Ecto neural progenitor cell (in vitro differentiated cells): ENCODE data around the gene CPD.
"Not testable (repeated sequence)": the region's sequence is repeated elsewhere in the genome, so short reads cannot be mapped to it uniquely, and the experiment has no call there.

Experiments used
- DNase-seq: peaks from one replicate; pipeline ENCODE4 v3.0.0-alpha.2; 2018; ENCODE audit warnings: low spot score

The CPD gene

DNA sequence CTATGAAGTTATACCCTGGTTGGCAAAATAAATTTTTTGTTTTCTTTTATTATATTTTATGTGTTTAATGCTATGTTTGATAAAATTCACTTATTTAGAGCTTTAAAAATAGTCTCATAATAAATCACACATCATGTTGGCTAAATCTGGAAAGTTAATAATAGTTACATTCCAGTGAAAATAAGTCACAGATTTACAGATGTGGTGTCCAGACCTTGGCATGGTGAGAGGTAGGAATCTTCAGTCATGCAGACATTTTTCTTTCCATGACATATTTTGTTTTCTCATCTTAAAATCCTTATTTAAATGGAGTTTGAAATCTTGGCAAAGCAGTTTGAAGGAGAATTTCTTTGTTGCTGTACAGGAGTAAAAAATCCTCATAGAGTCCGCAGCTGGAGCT lies 50.4 kb downstream of the CPD start:
- no peak for DNase-seq

GRCh38 chr17:30433514-30433913 lies 54.8 kb downstream of the CPD start:
- DNase-seq = no peak

- no peak for DNase-seq
Observed at GRCh38 chr17:30436729-30437128, 58.0 kb downstream of the CPD start.

- DNase-seq = no peak
Observed at GRCh38 chr17:30443721-30444120, 65.0 kb downstream of the CPD start.

GRCh38 chr17:30446640-30447039 lies 67.9 kb downstream of the CPD start:
- not testable (repeated sequence) for DNase-seq

DNA sequence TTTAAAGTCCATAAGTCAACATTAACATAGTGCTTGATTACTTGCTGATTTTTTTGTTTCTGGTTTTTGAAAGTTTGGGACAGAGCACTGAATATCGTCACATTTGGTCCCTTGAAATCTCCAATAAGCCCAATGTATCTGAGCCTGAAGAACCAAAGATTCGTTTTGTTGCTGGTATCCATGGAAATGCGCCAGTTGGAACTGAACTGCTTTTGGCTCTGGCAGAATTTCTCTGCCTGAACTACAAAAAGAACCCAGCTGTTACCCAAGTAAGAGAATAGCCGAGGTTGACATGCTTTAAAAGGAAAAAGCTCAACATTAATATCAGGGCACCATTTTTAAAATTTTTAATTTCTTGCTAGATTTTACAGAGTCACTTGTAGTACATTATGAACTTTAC lies 70.8 kb downstream of the CPD start:
- no peak for DNase-seq

DNA sequence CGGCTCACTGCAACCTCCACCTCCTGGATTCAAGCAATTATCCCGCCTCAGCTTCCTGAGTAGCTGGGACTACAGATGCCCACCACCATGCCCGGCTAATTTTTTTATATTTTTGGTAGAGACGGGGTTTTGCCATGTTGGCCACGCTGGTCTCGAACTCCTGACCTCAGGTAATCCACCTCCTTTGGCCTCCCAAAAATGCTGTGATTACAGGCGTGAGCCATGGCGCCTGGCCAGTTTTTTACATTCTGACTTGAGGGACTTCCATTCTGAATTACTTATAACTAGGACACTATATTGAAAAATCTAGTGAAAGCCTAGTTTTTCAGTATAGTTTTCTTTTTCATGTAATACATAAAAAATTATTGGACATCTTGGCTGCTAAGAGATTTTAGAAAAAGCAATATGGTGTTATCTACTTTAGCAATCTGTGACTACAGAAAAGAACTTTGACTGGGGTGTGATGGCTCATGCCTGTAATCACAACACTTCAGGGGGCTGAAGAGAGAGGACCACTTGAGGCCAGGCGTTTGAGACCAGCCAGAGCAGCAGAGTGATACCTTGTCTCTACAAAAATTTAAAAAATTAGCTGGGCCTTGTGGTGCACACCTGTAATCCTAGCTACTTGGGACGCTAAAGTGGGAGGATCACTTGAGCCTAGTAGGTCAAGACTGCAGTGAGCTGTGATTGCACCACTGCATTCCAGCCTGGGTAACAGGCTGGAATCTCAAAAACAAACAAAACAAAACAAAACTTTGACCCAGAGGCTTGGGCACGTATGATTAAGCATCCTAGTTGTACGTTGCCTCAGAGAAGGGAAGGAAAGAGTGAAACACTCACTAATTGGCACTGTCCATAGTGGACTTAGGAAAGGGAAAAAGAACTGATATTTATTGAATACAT lies 71.6 kb downstream of the CPD start:
- DNase-seq = no peak

GRCh38 chr17:30454635-30455034 lies 75.9 kb downstream of the CPD start:
- DNase-seq = no peak

GRCh38 chr17:30458371-30458770 lies 79.6 kb downstream of the CPD start:
- DNase-seq = no peak

DNA sequence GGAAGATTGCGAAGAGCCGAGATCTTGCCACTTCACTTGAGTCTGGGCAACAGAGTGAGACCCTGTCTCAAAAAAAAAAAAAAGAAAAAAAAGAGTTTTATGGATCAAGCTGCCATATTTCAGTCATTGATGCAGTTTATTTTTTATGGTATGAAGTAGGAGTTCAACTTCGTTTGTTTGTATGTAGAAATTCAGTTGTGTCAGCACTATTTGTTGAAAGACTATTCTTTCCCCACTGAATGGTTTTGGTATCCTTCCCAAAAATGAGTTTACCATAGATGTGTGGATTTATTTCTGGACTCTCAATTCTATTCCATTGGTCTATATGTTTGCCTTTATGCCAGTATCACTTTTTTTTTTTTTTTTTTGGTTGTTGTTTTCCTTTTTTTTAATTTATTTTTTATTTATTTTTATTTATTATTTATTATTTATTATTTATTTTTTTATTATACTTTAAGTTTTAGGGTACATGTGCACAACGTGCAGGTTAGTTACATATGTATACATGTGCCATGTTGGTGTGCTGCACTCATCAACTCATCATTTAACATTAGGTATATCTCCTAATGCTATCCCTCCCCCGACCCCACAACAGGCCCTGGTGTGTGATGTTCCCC lies 80.2 kb downstream of the CPD start:
- not testable (repeated sequence) for DNase-seq

DNA sequence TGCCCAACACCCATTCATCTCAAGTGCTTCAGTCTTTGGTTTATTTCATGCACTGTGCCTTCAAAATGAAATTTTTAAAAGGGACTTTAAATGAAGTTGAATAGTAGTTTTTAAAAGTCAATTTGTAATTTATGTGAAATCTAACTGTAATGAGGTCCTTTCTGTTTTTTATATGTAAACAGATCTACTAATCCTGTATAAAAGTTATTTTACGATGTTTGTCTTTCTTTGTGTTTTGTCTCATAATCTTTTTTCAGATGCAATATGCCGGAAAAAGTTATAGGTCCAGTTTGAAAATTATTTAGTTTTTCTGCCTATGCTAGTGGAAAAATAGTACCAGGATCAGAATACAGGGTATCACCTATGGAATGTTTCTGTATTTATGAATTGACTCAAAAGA lies 89.7 kb downstream of the CPD start:
- DNase-seq = no peak

GRCh38 chr17:30472238-30472890 lies 93.6 kb downstream of the CPD start:
- no peak for DNase-seq

DNA sequence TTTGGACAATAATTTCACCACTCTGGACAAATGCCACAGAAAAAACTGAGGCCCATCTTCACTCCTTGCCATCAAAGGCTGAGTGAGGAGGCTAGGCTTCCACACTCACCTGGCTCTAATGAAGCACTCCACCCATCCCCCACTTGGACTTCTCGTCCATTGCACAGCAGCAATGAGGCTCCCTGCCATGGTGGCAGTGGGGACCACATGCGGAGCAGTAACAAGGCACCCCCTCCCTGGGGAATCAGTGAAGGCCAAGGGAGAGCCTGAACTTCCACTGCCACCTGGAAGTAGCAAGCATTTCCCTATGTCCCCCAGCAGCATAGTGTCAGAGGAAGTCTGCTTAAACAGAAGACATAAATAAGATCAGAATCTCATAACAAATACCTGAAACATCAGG lies 96.5 kb downstream of the CPD start:
- no peak for DNase-seq

DNA sequence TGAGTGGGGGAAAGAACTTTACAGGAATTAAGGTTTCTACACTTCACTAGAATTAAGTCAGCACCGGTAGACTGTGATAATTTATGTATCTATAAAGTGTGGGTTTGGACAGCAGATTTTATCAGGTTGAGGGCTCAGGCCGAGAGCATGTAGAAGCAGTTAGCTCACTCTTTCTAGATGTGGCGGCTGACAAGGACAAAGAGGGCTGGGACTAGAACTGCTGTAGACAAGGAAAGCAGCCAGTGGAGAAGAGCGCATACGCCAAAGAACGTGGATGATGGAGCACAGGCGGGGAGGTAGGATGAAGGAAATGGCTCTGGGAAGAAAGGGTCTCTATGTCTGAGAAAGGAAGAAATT lies 98.0 kb downstream of the CPD start:
- DNase-seq = no peak

- DNase-seq = peak; percentile 97
Observed at GRCh38 chr17:30477083-30477773, 98.5 kb downstream of the CPD start, which contains the start of gene GOSR1. Gene GOSR1 (plus strand): TSS chr17:30477408. CDS start chr17:30477434, 26 bp downstream.

GRCh38 chr17:30477774-30478115 lies 99.0 kb downstream of the CPD start:
- DNase-seq = no peak

DNA sequence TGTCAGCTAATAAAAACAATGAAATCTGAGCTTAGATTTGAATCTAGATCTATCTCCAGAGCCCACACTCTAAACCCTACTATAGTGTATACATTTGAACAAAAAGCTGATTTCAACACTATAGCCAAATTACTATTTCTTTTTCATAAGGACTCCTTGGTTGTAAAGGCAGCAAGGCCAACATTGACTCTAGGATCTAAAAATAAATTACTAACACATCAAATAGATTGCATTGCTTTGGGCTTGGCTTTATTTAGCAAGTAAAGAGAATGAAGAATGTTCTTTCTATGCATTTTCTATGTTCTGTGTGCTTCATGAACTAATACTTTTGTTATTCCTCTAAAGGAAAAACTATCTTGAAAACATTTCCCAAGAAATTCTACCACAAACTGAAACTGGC lies 103.8 kb downstream of the CPD start:
- DNase-seq = no peak

GRCh38 chr17:30483159-30483558 lies 104.4 kb downstream of the CPD start:
- no peak for DNase-seq

- no peak for DNase-seq
Observed at GRCh38 chr17:30493780-30494179, 115.1 kb downstream of the CPD start.

GRCh38 chr17:30495586-30495985 lies 116.9 kb downstream of the CPD start:
- DNase-seq = no peak

DNA sequence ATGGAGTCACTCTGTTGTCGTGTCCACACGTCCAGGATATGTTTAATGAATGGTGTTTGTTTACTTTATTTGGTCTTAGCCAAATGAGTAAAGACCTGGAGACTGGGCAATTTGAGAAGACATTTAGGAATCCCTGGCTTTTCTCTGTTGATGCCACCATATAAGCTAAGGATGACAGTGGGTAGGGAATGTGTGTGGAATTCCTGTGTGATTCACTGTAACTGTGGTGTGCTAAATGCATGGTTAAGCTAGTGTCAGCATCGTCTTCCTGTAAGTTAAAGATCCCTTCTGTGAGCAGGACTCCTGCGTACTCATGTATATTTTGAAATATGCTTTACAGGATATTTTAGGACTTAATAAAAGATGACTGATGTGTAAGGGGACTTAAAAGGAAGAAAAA lies 124.8 kb downstream of the CPD start:
- DNase-seq = no peak

GRCh38 chr17:30505868-30506417 lies 127.2 kb downstream of the CPD start:
- DNase-seq = no peak
